HAP-1 (cell line): ENCODE results near the gene PTGES2.

Source experiments
- DNase-seq, 2 experiments: peaks; one replicate each; pipeline ENCODE4 v3.0.0-alpha.2; 2016 to 2020; ENCODE audit warnings: low spot score in 2 of 2
- H3K27me3 ChIP-seq: fragments of 250-450 bp; sonication (Bioruptor Pico); 2 replicates; pipeline ENCODE4 v1.5.1; 2020; ENCODE audit warnings: low read depth, mild to moderate bottlenecking, moderate library complexity
- H3K36me3 ChIP-seq: fragments of 250-450 bp; sonication (Bioruptor Pico); replicated peaks from 2 replicates; pipeline ENCODE4 v1.5.1; 2020; ENCODE audit warnings: mild to moderate bottlenecking
- H3K4me1 ChIP-seq: fragments of 250-450 bp; sonication (Bioruptor Pico); 2 replicates; pipeline ENCODE4 v1.5.1; 2020; ENCODE audit warnings: mild to moderate bottlenecking
- H3K4me3 ChIP-seq: fragments of 250-450 bp; sonication (Bioruptor Pico); 2 replicates; pipeline ENCODE4 v1.5.1; 2020; ENCODE audit warnings: mild to moderate bottlenecking, moderate library complexity
- H3K9me3 ChIP-seq: fragments of 250-450 bp; sonication (Bioruptor Pico); 2 replicates; pipeline ENCODE4 v1.5.1; 2020; ENCODE audit warnings: mild to moderate bottlenecking, moderate library complexity
- in situ Hi-C: fragments of 300-500 bp; cut with MboI; formaldehyde crosslinking; loops from 3 replicates; pipeline ENCODE4 v1.14.3; 2020; ENCODE audit warnings: low sequenced_read_pairs, inconsistent platforms, mixed read lengths

PTGES2 gene

GRCh38 chr9:128101690-128102089 lies 25.8 kb downstream of the PTGES2 start:
- Histone ChIP-seq H3K36me3 (peaks cover 52% of the 10 kb centered on the region), H3K4me3 (no peak overlapping the region), H3K27me3 (no peaks in the 10 kb centered on the region), H3K4me1 (peaks cover 12% of the 10 kb centered on the region), H3K9me3 (no peaks in the 10 kb centered on the region)
- no peak for DNase-seq
- in situ Hi-C loops: no loop called here

GRCh38 chr9:128101231-128101661 lies 26.3 kb downstream of the PTGES2 start:
- H3K36me3 ChIP-seq: peaks cover 47% of the 10 kb centered on the region
- no peaks in the 10 kb centered on the region for H3K9me3 ChIP-seq
- in situ Hi-C loops: no loop called here
- DNase-seq: no peak
- no peak overlapping the region for H3K4me3 ChIP-seq
- no peaks in the 10 kb centered on the region for H3K27me3 ChIP-seq
- H3K4me1 ChIP-seq: peaks cover 12% of the 10 kb centered on the region

- Histone ChIP-seq H3K36me3 (peaks cover 40% of the 10 kb centered on the region), H3K4me1 (peaks cover 12% of the 10 kb centered on the region), H3K27me3 (no peaks in the 10 kb centered on the region), H3K4me3 (no peak overlapping the region), H3K9me3 (no peaks in the 10 kb centered on the region)
- DNase-seq: no peak
- in situ Hi-C loops: no loop called here
These were observed 26.9 kb downstream of the PTGES2 start for GRCh38 chr9:128100581-128100980.

- Histone ChIP-seq H3K4me1 (peaks cover 12% of the 10 kb centered on the region), H3K4me3 (no peak overlapping the region), H3K27me3 (no peaks in the 10 kb centered on the region), H3K9me3 (no peaks in the 10 kb centered on the region), H3K36me3 (peaks cover 37% of the 10 kb centered on the region)
- DNase-seq: no peak
- in situ Hi-C loops: no loop called here
These were observed 27.5 kb downstream of the PTGES2 start for GRCh38 chr9:128099932-128100491.

GRCh38 chr9:128099231-128099931 lies 28.1 kb downstream of the PTGES2 start:
- Histone ChIP-seq H3K27me3 (no peaks in the 10 kb centered on the region), H3K4me3 (peak overlapping the region; percentile 42), H3K4me1 (peaks cover 16% of the 10 kb centered on the region), H3K9me3 (no peaks in the 10 kb centered on the region), H3K36me3 (peaks cover 37% of the 10 kb centered on the region)
- in situ Hi-C loops: no loop called here
- no peak for DNase-seq

- Histone ChIP-seq H3K27me3 (no peaks in the 10 kb centered on the region), H3K4me1 (peaks cover 21% of the 10 kb centered on the region), H3K9me3 (no peaks in the 10 kb centered on the region), H3K4me3 (peak overlapping the region; percentile 42), H3K36me3 (peaks cover 28% of the 10 kb centered on the region)
- DNase-seq: peak; percentile 98
- in situ Hi-C loops: no loop called here
These were observed 29.0 kb downstream of the PTGES2 start for GRCh38 chr9:128098297-128099230.

GRCh38 chr9:128097543-128098296 lies 29.8 kb downstream of the PTGES2 start:
- in situ Hi-C loops: no loop called here
- peaks cover 20% of the 10 kb centered on the region for H3K36me3 ChIP-seq
- H3K4me3 ChIP-seq: no peak overlapping the region
- no peaks in the 10 kb centered on the region for H3K9me3 ChIP-seq
- H3K27me3 ChIP-seq: no peaks in the 10 kb centered on the region
- peaks cover 23% of the 10 kb centered on the region for H3K4me1 ChIP-seq
- DNase-seq: no peak

- no peaks in the 10 kb centered on the region for H3K9me3 ChIP-seq
- no peak overlapping the region for H3K4me3 ChIP-seq
- H3K4me1 ChIP-seq: peaks cover 23% of the 10 kb centered on the region
- H3K27me3 ChIP-seq: no peaks in the 10 kb centered on the region
- H3K36me3 ChIP-seq: peaks cover 12% of the 10 kb centered on the region
- in situ Hi-C loops: no loop called here
- no peak for DNase-seq
These were observed 30.7 kb downstream of the PTGES2 start for GRCh38 chr9:128096616-128097536.

GRCh38 chr9:128094950-128095544 lies 32.5 kb downstream of the PTGES2 start:
- Histone ChIP-seq H3K9me3 (no peaks in the 10 kb centered on the region), H3K36me3 (no peaks in the 10 kb centered on the region), H3K4me3 (no peak overlapping the region), H3K27me3 (no peaks in the 10 kb centered on the region), H3K4me1 (peaks cover 23% of the 10 kb centered on the region)
- no peak for DNase-seq
- in situ Hi-C loops: no loop called here

GRCh38 chr9:128094166-128094949 lies 33.2 kb downstream of the PTGES2 start:
- H3K9me3 ChIP-seq: no peaks in the 10 kb centered on the region
- in situ Hi-C loops: no loop called here
- no peak overlapping the region for H3K4me3 ChIP-seq
- H3K27me3 ChIP-seq: no peaks in the 10 kb centered on the region
- DNase-seq: peak; percentile 93 to 95
- H3K36me3 ChIP-seq: no peaks in the 10 kb centered on the region
- H3K4me1 ChIP-seq: peaks cover 23% of the 10 kb centered on the region

- DNase-seq: no peak
- H3K4me3 ChIP-seq: no peak overlapping the region
- in situ Hi-C loops: no loop called here
These were observed 34.5 kb downstream of the PTGES2 start for GRCh38 chr9:128093011-128093410.

More at GRCh38 chr9:128093011-128093410, 34.5 kb downstream of the PTGES2 start:
- peaks cover 17% of the 10 kb centered on the region for H3K4me1 ChIP-seq
- H3K36me3 ChIP-seq: no peaks in the 10 kb centered on the region
- H3K9me3 ChIP-seq: no peaks in the 10 kb centered on the region
- H3K27me3 ChIP-seq: no peaks in the 10 kb centered on the region
